GM21367 (cell line): ENCODE results near the gene DECR2.
"Not testable (repeated sequence)": the region's sequence is repeated elsewhere in the genome, so short reads cannot be mapped to it uniquely, and the experiment has no call there.

Experiments
- ATAC-seq: cut with Tn5 transposase; IDR thresholded peaks from one replicate; pipeline ENCODE4 v1.9.1; 2021; ENCODE audit not compliant: unreplicated experiment

Gene DECR2, protein sequence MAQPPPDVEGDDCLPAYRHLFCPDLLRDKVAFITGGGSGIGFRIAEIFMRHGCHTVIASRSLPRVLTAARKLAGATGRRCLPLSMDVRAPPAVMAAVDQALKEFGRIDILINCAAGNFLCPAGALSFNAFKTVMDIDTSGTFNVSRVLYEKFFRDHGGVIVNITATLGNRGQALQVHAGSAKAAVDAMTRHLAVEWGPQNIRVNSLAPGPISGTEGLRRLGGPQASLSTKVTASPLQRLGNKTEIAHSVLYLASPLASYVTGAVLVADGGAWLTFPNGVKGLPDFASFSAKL

GRCh38 chr16:401468-402348, at the start of gene DECR2:
DECR2 (plus strand) TSS chr16:401885; CDS start chr16:401964, 79 bp downstream.
- no peak for ATAC-seq

DNA sequence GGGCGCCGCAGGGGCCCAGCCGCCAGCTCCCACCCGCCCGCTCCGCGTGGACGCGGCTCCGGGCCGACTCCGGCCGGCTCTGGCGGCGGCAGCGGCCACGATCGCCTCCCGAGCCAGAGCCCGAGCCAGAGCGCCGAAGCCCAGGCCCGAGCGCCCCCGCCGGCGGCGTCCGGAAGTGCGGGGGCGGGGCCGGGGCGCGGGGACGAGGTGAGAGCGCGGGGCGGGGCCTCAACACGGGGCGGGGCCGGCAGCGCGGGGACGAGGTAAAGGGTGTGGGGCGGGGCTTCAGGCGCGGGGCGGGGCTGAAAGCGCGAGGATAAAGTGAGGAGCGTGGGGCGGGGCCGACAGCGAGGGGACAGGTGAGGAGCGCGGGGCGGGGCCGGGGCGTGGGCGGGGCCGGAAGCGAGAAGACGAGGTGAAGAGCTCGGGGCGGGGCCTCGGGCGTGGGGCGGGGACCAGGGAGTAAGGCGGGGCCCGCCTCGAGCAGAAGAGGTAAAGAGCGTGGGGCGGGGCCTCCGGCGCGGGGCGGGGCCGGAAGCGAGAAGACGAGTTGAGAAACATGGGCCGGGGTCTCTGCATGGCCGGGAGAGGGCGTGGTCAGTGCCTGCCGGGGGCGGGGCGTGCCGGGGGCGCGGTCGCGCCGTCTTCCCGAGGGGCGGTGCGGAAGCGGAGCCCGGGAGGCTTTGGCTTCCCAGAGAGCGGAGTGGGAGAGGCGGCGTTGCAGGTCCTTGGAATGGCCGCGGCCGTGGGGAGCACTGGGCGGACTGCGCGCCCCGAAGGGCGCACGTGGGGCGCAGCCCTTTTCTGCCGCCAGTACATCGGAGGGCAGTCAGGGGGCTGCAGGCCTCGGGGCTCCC, 48.9 kb upstream of the DECR2 start, which contains the start of gene AXIN1:
AXIN1 (minus strand) TSS at position 177 of the 857 bp plus-strand sequence. CDS start 5,698 bp downstream, outside the sequence.
- peak; percentile 43 for ATAC-seq

- ATAC-seq = no peak
Observed at GRCh38 chr16:353404-354290, 48.0 kb upstream of the DECR2 start.

DNA sequence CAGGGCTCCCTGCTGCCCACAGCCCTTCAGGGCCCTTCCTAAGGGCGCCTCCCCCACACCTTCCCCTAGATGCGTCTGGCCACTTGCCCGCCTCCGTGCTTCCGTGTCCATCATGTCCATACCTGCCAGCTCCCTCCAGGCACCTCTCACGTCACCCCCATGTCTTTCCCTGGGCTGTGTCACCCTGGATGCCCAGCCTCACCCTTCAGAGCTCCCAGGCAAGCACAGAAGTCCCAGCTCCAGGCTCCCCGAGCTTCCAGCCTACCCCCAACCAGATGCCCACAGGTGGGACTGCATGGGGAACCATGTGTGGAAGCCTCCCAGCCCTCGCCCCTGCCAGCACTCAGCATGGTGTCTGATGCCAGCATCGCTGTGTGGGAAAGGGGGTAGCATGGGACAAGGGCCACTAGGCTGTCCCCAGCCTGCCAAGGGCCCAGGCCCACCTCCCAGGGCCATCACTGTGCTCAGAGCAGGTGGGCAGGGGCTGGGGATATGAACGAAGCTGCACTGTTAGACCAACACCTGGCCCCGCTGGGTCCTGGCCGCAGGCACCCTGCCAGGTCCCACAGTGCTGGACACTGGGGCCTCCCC, 47.3 kb upstream of the DECR2 start:
- no peak for ATAC-seq

DNA sequence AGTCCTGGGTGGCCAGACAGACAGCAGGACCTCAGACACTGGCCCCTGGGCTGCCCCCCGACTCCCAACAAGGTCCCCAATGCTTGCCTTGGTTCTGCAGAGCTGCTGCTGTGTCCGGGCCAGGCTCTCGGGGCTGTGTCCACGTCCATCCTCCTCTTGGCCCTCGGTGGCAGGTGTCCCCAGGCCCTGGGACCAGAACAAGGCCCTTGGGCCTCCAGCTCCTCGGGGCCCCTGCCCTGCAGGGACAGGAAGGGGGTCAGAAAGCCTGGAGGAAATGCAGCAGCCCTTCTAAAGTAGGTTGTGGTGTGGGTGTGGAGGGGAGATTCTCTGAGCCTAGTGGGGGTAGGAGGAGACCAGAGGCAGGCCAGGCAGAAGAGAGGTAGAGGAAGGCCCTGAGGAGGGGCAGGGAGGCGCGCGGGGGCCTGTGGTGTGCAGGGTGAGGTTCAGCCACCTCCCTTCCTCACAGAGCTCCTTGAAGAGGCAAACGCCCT, 46.7 kb upstream of the DECR2 start:
- ATAC-seq = no peak

DNA sequence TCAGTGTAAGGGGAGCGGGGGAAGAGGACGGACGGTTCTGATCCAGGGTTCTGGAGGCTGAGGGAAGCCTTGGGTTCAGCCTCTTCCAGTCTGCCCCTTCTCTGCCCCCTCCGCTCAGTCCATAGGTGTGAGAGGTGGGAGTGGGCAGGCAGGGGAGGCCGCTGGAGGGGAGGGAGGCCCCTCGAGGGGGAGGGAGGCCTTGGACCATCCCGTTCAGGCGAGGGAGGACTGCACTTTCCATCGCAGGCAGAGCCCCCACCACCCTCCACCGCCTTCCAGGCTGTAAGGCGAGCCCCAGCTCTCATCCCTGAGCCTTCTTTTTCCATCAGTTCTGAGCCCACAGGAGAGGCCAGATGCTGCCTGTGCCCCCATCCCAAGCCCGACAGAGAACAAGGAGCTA, 44.9 kb upstream of the DECR2 start:
- no peak for ATAC-seq

- ATAC-seq = no peak
Observed at GRCh38 chr16:359067-359763, 42.5 kb upstream of the DECR2 start.

DNA sequence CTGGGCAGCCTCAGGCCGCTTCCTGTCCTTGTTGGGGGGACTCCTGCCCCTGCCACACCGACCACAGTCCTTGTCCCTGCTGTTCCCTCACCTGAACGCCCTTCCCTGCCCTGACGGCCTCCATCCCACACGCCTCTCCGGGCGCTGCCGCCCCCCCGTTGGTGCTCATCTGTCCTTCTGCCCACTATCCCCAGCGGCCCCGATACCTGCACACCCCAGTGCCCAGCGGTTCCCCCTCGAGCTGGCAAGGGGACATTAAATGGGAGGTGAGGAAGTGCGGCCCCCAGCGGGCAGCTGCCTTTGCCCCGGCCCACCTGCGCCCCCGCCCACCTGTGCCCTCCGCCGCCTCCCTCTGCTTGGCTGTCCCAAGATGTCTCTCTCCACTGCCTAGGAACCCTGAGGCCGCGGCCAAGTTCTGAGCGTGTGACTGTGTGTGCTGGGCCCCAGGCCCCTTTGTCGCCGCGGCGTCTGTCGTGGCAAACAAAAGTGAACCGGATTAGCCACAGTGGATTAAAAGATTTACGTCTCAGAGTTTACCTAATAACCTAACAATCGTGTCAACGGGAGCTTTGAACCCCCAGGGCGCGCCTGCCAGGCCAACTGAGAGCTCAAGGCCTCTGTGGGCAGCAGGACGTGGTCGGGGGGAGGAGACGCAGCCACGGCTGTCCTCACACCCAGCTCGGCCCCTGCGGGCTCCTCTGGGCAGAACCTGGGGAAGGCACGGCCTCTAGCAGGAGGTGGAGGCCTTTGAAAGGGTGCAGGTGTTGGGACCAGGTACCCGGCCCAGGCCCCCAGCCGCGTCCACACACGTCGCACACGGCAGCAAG, 41.6 kb upstream of the DECR2 start:
- no peak for ATAC-seq

DNA sequence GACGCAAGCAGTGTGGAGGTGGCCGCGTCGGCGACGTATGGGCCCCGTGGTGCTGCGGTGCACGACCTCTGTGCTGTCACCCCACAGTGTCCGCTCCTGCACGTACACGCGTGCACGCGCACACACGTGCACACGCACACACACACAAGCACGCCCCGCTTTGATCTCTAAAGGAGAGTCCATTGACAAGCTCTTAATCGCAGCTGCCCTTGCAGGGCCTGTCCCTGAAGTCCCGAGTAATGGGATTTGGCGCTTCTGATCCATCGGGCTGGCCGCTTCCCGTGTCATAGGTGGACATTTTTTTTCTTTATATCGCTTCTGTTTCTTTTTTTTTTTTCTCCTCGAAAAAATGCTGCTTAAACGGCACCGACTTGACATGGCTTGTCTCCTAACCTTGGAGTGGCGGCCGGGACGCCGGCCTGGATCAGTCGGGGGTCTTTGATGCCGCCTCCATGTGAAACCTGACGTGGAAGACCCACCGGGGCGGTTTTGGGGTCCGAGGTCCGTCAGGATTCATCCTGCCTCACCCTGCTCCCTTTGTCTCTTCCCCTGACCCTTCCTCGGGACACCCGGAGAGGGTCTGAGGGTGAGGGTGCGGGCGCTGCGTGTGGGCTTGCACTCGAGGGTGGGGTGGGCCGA, 40.9 kb upstream of the DECR2 start:
- ATAC-seq = no peak

DNA sequence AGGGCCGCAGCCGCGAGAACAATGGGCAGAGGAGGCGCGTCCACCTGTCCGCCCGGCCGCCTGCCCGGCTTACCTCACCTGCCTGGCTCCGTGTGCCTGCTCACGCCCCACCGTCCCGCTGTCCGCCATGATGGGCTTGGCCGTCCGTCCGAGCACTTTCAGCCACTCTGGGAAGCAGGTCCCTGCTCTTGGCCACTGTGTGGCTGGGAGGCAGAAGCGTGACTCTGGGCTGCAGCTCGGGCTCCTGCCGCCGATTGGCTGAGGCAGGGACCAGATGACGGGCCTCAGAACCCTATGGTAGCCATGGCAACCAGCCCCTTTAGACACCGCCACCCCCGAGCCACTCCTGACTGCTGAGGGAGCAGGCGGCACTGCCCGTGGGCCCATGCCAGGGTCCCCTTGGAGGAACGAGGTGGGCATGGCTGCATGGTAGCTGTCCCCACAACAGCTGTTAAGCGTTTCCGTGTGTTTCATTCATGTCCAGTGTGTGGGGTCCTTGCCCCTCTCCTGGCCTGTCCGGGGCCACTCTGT, 40.3 kb upstream of the DECR2 start:
- no peak for ATAC-seq

- no peak for ATAC-seq
Observed at GRCh38 chr16:361872-362701, 39.6 kb upstream of the DECR2 start.

- not testable (repeated sequence) for ATAC-seq
Observed at GRCh38 chr16:362702-362999, 39.0 kb upstream of the DECR2 start.

DNA sequence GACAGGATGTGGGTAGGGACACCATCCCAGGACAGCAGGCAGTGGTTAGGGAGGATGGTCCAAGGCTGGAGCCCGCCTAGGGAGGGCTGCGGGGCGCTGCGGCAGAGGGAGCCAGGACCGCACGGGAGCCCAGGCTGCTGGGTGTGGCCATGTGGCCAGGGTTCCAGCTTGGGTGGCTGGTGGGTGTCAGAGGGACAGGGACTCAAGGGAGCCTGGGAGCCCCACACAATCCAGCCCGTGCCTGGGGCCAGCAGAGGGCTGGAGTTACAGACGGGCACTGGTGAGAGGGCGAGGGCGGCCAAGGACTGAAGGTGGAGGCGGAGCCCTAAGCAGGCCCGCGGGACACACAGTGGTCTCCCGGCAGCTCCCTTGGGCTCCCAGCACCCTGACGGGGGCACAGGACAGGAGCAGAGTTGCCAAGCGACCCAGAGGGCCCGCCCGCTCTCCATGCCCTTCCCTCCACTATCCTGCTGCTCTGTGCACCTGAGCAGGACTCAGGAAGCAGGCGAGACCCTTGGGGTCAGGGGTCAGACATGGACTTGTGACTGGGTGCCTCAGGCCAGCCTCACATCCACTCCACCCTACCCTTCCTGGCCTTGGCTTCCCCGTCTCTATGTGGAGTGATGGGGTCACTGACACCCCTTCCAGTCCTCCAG, 38.4 kb upstream of the DECR2 start:
- no peak for ATAC-seq

DNA sequence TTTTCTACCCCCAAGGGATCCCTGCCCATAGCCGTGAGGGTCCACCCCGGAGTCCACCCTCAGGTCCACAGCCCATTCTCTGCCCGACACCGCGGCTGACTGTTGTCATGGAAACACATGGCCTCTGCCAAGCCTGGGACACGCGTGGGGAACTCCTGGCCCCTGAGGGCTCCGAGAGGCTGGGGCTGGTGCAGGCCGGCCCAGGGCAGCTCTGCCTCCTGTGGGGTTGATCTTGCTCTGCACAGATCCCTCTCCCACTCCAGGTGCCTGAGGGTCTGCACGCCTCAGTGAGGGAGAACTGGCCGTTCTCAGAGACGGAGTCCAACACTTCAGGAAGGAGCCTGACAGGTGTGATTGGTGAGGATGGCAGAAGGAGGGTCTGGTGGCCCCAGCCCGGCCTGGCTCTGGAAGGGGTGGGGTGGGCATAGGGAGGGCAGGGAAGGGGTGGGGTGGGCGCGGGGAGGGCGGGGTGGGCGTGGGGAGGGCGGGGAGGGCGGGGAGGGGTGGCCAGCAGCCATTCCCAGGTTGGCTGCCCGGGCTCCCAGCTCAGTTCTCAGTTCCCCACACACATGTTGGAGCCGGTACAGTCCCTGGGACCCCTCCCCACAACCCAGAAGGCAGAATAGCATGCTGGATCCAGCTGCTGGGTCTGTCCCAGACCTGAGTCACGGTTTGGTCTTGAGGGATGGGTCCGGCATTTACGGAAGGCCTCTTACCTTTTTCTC, 37.8 kb upstream of the DECR2 start:
- no peak for ATAC-seq
